ENCODE data around the gene ABHD17C.

The ABHD17C gene

GRCh38 chr15:80766275-80766674 is 71.2 kb downstream of the ABHD17C start:
- DNase-seq (ENCODE audit: low read depth): no peak

DNA sequence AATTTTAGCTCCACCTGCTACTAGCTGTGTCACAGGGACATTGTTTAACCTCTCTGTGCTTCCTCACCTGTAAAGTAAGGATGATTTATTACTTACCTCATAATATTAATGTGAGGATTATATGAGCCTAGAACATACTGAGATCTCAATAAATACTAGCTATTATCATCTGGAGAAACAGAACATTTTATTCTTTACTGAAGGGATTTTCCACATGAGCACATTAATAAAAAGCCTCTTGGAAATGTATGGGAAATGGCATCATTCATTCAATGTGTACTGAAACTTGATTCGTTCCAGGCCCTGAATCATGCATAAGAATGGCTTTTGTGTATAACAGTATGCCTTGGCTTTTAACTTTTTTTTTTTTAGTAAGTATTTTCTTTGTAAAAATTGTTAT is 73.0 kb downstream of the ABHD17C start:
- no peak for DNase-seq (ENCODE audit: low read depth)

DNA sequence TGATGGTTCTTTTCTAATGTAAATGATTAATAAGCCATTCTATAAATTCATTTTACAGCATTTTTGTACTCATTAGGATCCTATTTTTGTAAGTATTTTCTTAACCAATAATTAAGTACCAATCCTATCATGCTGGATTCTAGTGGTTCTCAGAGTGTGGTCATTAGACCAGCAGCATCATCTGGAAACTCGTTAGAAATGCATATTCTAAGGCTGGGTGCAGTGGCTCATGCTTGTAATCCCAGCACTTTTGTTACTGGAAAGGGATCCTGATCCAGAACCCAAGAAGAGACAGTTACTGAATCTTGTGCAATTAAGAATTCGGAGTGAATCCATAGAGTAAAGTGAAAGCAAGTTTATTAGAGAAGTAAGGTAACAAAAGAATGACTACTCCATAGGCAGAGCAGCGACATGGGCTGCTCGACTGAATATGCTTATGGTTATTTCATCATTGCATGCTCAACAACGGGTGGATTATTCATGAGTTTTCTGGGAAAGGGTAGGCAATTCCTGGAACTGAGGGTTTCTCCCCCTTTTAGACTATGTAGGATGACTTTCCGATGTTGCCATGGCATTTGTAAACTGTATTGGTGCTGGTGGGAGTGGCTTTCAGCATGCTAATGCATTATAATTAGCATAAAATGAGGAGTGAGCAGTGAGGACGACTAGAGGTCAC is 74.2 kb downstream of the ABHD17C start:
- no peak for DNase-seq (ENCODE audit: low read depth)

DNA sequence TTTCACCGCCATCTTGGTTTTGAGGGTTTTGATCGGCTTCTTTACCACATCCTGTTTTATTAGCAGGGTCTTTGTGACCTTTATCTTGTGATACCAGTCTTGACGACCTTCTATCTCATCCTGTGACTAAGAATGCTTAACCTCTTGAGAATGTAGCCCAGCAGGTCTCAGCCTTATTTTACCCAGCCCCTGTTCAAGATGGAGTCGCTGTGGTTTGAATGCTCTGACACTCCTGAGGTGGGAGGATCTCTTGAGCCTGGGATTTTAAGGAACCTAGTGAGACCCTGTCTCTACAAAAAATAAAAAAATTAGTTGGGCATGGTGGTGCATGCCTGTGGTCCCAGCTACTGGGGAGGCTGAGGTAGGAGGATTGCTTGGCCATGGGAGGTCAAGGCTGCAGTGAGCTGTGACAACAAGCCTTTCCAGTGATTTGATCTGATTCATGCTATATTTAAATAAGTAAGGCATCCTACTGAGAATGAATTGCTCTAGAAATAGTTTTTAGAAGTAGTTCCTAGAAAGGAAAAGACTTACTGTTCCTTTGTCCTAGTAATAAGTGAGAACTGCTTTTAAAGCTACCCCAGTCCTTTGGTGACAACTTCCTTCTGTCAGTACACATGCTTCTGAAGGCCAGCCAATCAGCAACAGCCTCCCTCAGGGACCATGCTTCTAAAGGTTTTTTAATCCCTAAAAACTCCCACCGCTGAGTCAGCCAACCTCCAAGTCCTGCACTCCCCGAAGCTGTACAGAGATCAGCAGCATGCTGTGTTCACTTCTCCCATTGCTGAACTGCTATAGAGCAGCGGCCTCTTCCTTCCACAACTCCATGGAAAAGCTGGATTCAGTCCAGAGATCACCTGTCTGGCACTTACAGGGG is 75.0 kb downstream of the ABHD17C start:
- no peak for DNase-seq (ENCODE audit: low read depth)

GRCh38 chr15:80773122-80773551 is 78.0 kb downstream of the ABHD17C start:
- no peak for DNase-seq (ENCODE audit: low read depth)

DNA sequence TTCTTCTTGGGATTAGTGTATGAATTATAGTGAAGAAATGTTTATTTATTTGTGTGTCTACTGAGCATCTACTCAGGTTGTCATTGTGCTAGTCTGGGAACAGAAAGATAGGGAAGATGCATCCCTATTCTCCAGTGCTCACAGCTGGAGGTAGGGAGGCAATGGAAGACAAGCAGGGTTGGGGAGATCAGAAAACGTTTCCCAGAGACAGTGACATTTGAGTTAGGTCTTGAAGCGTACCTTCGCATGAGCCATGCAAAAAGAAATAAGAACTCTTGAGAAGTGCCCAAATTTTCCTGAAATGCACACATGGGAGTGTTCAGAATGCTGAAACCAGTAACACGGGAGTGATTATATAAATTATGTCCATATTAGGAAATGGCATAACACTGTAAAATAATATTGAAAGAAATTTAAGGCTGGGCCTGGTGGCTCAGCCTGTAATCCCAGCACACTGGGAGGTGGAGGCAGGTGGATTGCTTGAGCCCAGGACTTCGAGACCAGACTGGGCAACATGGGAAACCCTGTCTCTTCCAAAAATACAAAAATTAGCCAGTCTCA is 78.8 kb downstream of the ABHD17C start:
- no peak for DNase-seq (ENCODE audit: low read depth)

- DNase-seq (ENCODE audit: low read depth): no peak
Measured at GRCh38 chr15:80774486-80774885, 79.4 kb downstream of the ABHD17C start.

GRCh38 chr15:80775338-80775737 is 80.2 kb downstream of the ABHD17C start:
- DNase-seq (ENCODE audit: low read depth): no peak

GRCh38 chr15:80776420-80777045 is 81.4 kb downstream of the ABHD17C start:
- DNase-seq (ENCODE audit: low read depth): peak; percentile 41

DNA sequence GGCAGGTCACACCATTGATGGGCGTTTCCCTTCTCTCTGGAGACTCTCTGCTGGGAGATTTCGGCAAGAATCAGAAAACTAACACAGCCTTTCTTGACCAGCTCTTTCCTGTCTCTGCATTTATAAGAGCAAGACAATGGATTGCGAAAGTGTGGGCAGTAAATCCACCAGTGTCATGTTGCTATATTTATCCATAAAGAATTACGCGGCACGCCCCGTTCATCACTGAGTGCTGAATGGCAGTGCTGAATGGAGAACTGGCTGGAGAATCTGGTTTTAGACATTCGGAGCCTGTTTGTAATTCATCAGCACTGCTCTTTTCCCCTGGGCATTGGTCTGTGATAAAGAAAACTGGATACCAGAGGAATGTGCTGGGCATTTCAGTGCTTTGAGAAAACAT is 82.0 kb downstream of the ABHD17C start:
- DNase-seq (ENCODE audit: low read depth): no peak

DNA sequence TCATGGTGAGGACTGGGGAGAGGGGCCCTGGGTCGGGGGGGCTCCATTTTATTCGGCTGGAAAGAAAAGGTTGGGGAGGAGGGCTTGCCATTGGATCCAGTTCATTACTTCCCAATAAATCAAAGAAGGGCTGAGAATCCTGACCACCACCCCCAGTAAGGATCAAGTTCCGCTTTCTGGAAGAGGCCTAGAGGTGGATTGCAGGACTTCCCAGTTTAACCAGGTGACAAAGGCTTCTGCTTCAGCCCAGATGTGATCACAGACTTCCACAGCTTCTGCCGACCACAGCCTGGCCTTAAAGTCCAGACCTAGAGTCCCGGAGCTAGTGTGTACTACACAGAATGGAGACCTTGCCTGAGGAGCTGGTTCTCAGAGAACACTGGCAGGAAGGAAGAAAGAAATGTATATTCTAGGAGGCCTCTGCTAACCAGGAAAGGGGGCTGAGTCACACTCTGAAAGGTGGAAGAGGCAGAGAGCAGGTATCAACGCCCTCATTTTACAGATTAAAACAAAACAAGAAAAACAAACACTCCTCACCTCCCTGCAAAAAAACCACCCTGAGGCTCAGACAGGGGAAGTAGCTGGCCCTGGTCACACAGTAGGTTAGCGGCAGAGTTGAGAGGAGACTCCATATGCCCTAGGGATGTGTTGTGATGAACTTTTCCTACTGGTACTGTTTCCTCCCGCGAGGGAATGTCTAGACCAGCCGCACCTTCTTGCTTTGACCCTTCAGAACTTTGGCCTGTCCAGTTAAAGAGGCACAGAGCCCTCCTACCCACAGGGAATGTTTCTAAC is 82.9 kb downstream of the ABHD17C start:
- no peak for DNase-seq (ENCODE audit: low read depth)

DNA sequence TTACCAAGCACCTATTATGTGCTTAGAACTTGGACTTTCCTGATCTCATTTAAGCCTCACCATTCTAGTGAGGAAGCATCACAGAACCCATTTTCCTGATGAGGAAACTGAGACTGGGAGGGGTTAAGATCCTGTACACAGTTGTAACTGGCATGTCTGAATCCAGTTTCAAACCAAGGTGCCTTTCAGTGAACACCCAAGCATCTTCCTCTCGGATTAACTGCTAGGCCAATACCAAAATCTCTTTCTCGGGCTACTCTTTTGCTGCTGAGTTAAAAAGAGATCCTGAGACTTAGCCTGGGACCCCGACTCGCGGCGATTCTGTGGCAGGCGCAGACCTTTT is 83.5 kb downstream of the ABHD17C start:
- DNase-seq (ENCODE audit: low read depth): no peak

- no peak for DNase-seq (ENCODE audit: low read depth)
Measured at GRCh38 chr15:80778964-80779657, 84.0 kb downstream of the ABHD17C start, which contains the start of gene CEMIP. CEMIP (plus strand) TSS chr15:80779370; CDS start chr15:80873880, 94,510 bp downstream.

- DNase-seq (ENCODE audit: low read depth): no peak
Measured at GRCh38 chr15:80779658-80780415, 84.7 kb downstream of the ABHD17C start.

DNA sequence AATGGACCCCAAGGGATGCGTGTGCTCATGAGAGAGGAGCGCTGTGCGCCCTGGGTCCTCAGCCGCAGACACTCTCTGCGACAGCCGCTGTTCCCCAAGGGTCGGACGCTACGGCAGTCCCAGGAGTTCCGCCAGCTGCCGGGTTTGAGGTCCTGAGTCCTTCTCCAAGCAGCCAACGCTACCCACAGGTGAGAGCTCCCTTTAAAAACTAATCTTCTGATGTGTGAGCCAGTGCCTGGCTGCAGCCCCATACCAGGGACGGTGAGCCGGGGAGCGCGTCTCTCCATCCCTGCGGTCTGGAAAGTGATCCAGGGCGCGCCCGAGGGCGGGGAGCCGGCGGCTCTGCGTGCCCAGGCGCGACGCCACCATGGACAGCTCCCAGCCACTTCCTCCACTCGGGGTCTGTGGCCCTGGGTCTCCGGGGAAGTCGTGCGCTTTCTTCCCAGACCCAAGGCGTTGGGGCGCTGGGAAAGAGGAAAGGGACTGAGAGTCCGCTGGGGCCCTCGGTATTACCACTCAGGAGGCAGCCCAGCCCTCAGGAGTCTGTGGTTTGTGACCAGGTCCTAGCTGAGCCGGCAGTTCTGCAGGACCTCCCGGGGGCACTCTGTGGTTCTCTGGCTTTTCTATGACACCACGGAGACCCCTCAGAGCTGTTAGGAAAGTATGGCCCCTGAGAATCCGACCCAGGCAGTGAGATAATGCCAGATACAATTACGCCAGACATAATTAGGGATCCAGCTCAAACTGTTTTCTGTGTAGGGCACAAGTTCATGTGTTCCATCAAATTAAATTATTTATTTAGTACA is 85.5 kb downstream of the ABHD17C start:
- DNase-seq (ENCODE audit: low read depth): no peak

- no peak for DNase-seq (ENCODE audit: low read depth)
Measured at GRCh38 chr15:80783260-80783659, 88.2 kb downstream of the ABHD17C start.

DNA sequence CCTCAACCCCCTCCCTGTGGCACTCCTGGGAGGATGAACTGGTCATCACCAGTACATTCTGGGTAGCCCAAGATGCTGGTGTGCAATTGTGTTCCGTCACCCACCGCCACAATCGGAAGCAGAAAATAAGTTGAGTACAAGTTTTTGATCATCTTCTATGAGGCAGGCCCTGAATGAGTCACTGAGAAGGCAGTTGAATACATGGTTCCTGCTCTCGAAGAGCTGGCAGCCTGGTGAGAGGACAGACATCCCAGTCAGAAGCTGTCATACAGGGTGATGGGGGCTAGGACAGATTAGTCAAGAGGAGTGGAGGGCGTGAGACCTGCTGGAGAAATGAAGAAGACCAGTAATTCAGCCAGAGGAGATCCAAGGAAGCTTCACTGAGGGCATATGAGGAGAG is 90.2 kb downstream of the ABHD17C start:
- DNase-seq (ENCODE audit: low read depth): no peak

DNA sequence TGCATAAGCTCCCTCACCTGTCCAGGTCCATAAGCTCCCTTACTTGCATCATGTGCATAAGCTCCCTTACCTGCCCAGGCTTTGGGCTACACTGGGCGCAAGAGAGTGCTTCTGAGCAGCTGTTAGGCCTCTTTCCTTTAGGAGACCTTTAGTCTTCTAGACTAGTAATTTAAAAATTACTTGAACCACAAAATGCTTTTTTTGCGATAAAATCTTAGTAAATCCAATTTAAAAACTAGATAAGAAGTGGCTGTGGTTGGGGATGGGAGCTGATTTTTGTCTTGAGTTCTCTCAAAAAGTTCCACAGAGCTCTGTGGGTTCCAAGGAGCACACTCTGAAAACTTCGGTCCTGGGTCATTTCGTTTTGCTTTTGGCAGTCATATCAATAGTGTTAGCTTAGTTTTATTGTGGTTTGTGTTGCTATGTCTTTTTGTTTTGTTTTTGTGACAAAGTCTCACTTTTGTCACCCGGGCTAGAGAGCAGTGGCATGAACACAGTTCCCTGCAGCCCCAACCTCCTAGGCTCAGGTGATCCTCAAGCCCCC is 90.8 kb downstream of the ABHD17C start:
- DNase-seq (ENCODE audit: low read depth): no peak

DNA sequence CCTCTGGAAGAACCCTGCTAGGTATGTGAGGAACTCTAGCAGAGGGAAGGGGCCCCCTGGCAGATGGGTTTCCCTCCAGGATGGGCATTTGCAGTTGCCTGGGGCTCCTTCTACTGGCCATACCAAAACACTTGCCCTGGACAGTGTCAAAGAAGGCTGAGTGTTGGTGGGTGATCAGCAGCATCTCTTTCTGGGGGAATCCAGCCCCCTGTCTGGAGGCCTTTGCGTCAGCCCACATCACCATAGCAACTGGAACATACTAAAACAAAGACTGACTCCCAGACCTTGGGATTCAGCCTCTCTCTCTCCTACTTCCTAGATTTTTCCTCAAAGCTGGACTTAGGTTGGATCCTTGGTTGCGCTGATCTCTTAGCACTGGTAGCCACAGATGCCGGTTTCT is 92.2 kb downstream of the ABHD17C start:
- no peak for DNase-seq (ENCODE audit: low read depth)

Data from stimulated activated CD4-positive, alpha-beta T cell treated with anti-CD3 and anti-CD28 coated beads, Interleukin-2, amount 100 ng/mL, for 4 hours (primary cell).